ENCODE measurements around the gene SV2C. TPM values are rescaled to one million over a fixed set of nuclear protein-coding genes. Genes with fewer than 3 reads are reported as not detected.

SV2C gene
- total and polyA plus RNA-seq, 2 donors from 2014 or later = 0.13 TPM; not detected in 1

- H3K9me3 ChIP-seq (ENCODE audit: control insufficient read depth in 2 of 3, insufficient read depth in 1 of 3, low read length in 3 of 3) = no peaks in the 10 kb centered on the region
- no peak overlapping the region for H3K4me3 ChIP-seq (ENCODE audit: low read length in 3 of 3)
- no peaks in the 10 kb centered on the region for H3K4me1 ChIP-seq (ENCODE audit: control insufficient read depth in 2 of 3, insufficient read depth in 2 of 3, low read depth in 1 of 3, low read length in 3 of 3)
- DNase-seq (peak in 1 of 5 donors; percentile 2), FAIRE-seq (no peak)
- no peak overlapping the region for H3K27ac ChIP-seq (ENCODE audit: low read depth in 2 of 2, low read length in 2 of 2)
- H3K27me3 ChIP-seq (ENCODE audit: control insufficient read depth, insufficient read depth, low read length) = no peaks in the 10 kb centered on the region
- intact Hi-C loops (cut with DNase I) = no loop called here
- no peaks in the 10 kb centered on the region for H3K36me3 ChIP-seq (ENCODE audit: control insufficient read depth in 2 of 3, insufficient read depth in 3 of 3, low read length in 3 of 3)
- H3K9ac ChIP-seq (ENCODE audit: low read length in 3 of 3) = no peak overlapping the region
- no peak for TF ChIP-seq CTCF (IDR thresholded peaks at IDR 0.05; ENCODE audit: borderline replicate concordance, extremely low read depth, insufficient read depth)
Measured at GRCh38 chr5:76062502-76063041, 20.6 kb upstream of the SV2C start.

- H3K9ac ChIP-seq (ENCODE audit: low read length in 3 of 3) = no peak overlapping the region
- H3K36me3 ChIP-seq (ENCODE audit: control insufficient read depth in 2 of 3, insufficient read depth in 3 of 3, low read length in 3 of 3) = no peaks in the 10 kb centered on the region
- no peaks in the 10 kb centered on the region for H3K27me3 ChIP-seq (ENCODE audit: control insufficient read depth, insufficient read depth, low read length)
- DNase-seq (no peak), FAIRE-seq (no peak)
- H3K9me3 ChIP-seq (ENCODE audit: control insufficient read depth in 2 of 3, insufficient read depth in 1 of 3, low read length in 3 of 3) = no peaks in the 10 kb centered on the region
- no peak overlapping the region for H3K27ac ChIP-seq (ENCODE audit: low read depth in 2 of 2, low read length in 2 of 2)
- no peak overlapping the region for H3K4me3 ChIP-seq (ENCODE audit: low read length in 3 of 3)
- H3K4me1 ChIP-seq (ENCODE audit: control insufficient read depth in 2 of 3, insufficient read depth in 2 of 3, low read depth in 1 of 3, low read length in 3 of 3) = no peaks in the 10 kb centered on the region
- intact Hi-C loops (cut with DNase I) = no loop called here
- no peak for TF ChIP-seq CTCF (IDR thresholded peaks at IDR 0.05; ENCODE audit: borderline replicate concordance, extremely low read depth, insufficient read depth)
Measured at GRCh38 chr5:76065258-76065657, 17.9 kb upstream of the SV2C start.

GRCh38 chr5:76069061-76069735, 14.0 kb upstream of the SV2C start:
- H3K9ac ChIP-seq (ENCODE audit: low read length in 3 of 3) = no peak overlapping the region
- DNase-seq = no peak
- H3K27me3 ChIP-seq (ENCODE audit: control insufficient read depth, insufficient read depth, low read length) = no peaks in the 10 kb centered on the region
- intact Hi-C loops (cut with DNase I) = no loop called here
- no peak overlapping the region for H3K27ac ChIP-seq (ENCODE audit: low read depth in 2 of 2, low read length in 2 of 2)
- H3K4me3 ChIP-seq (ENCODE audit: low read length in 3 of 3) = no peak overlapping the region
- no peak for TF ChIP-seq CTCF (IDR thresholded peaks at IDR 0.05; ENCODE audit: borderline replicate concordance, extremely low read depth, insufficient read depth)
- no peaks in the 10 kb centered on the region for H3K9me3 ChIP-seq (ENCODE audit: control insufficient read depth in 2 of 3, insufficient read depth in 1 of 3, low read length in 3 of 3)
- H3K4me1 ChIP-seq (ENCODE audit: control insufficient read depth in 2 of 3, insufficient read depth in 2 of 3, low read depth in 1 of 3, low read length in 3 of 3) = no peaks in the 10 kb centered on the region
- no peaks in the 10 kb centered on the region for H3K36me3 ChIP-seq (ENCODE audit: control insufficient read depth in 2 of 3, insufficient read depth in 3 of 3, low read length in 3 of 3)
- no peak for FAIRE-seq

All from kidney (tissue), 14 donors.